ENCODE results near the gene HS3ST1. TPM values are rescaled to one million over a fixed set of nuclear protein-coding genes. Genes with fewer than 3 reads are reported as not detected.

HS3ST1 gene
- total RNA-seq, 2 experiments from 2014 or later: not detected

GRCh38 chr4:11344916-11345315 is 83.8 kb downstream of the HS3ST1 start:
- ChIA-PET CTCF (no interaction called here), POLR2A (interaction anchor here (0.6 kb wide), 2 partner anchors 48 to 1316 kb away, joined by 3 to 4 read pairs; no protein-coding TSS in a partner anchor)
- no peak overlapping the region for H3K4me3 Mint-ChIP-seq
- no peaks in the 10 kb centered on the region for H3K27me3 Mint-ChIP-seq
- ATAC-seq (no peak), DNase-seq (no peak)
- intact Hi-C loops (cut with micrococcal nuclease): no loop called here
- H3K9me3 Mint-ChIP-seq: no peaks in the 10 kb centered on the region
- no peak for TF ChIP-seq CTCF (IDR thresholded peaks at IDR 0.05)
- no peak overlapping the region for H3K27ac Mint-ChIP-seq
- no peaks in the 10 kb centered on the region for H3K4me1 Mint-ChIP-seq (ENCODE audit: low read depth)
- H3K36me3 Mint-ChIP-seq (ENCODE audit: low read depth): no peaks in the 10 kb centered on the region

- ChIA-PET POLR2A (no interaction called here), CTCF (no interaction called here)
- intact Hi-C loops (cut with micrococcal nuclease): no loop called here
- H3K36me3 Mint-ChIP-seq (ENCODE audit: low read depth): no peaks in the 10 kb centered on the region
- H3K4me1 Mint-ChIP-seq (ENCODE audit: low read depth): peaks cover 2% of the 10 kb centered on the region
- no peaks in the 10 kb centered on the region for H3K27me3 Mint-ChIP-seq
- ATAC-seq (no peak), DNase-seq (no peak)
- no peak for TF ChIP-seq CTCF (IDR thresholded peaks at IDR 0.05)
- H3K27ac Mint-ChIP-seq: no peak overlapping the region
- H3K9me3 Mint-ChIP-seq: no peaks in the 10 kb centered on the region
- no peak overlapping the region for H3K4me3 Mint-ChIP-seq
Measured at GRCh38 chr4:11343536-11343935, 85.2 kb downstream of the HS3ST1 start.

Small RNA genes lying within 50 kb of the gene (microRNA-seq; reads per million reads assigned to microRNA genes)
- gene MIR572 (ENCODE audit: borderline microRNAs expressed, borderline replicate concordance): not detected

Measured in activated CD8-positive, alpha-beta T cell treated with anti-CD3 and anti-CD28 coated beads for 36 hours (primary cell).